GM18867 (cell line): ENCODE data around the gene TTLL10.
"Not testable (repeated sequence)": the region's sequence is repeated elsewhere in the genome, so short reads cannot be mapped to it uniquely, and the experiment has no call there.

Source experiments
- ATAC-seq: cut with Tn5 transposase; IDR thresholded peaks from one replicate; pipeline ENCODE4 v1.9.1; 2021; ENCODE audit warnings: mild to moderate bottlenecking, moderate library complexity; ENCODE audit not compliant: unreplicated experiment

The TTLL10 gene

GRCh38 chr1:1170215-1171091 is 3.2 kb upstream of the TTLL10 start:
- ATAC-seq = no peak

GRCh38 chr1:1171161-1171545 is 2.5 kb upstream of the TTLL10 start:
- no peak for ATAC-seq

- ATAC-seq = no peak
These were observed 1.9 kb upstream of the TTLL10 start for GRCh38 chr1:1171546-1172340.

GRCh38 chr1:1173061-1173792 is 453 bp upstream of the TTLL10 start:
- ATAC-seq = no peak

- no peak for ATAC-seq
These were observed 1.8 kb downstream of the TTLL10 start for GRCh38 chr1:1175221-1176062.

- ATAC-seq = not testable (repeated sequence)
These were observed 2.5 kb downstream of the TTLL10 start for GRCh38 chr1:1176063-1176761.

- ATAC-seq = no peak
These were observed 3.3 kb downstream of the TTLL10 start for GRCh38 chr1:1176931-1177330.

GRCh38 chr1:1177452-1178206 is 3.9 kb downstream of the TTLL10 start:
- no peak for ATAC-seq

- no peak for ATAC-seq
These were observed 5.2 kb downstream of the TTLL10 start for GRCh38 chr1:1178794-1179331.

GRCh38 chr1:1179346-1179982 is 5.8 kb downstream of the TTLL10 start:
- ATAC-seq = no peak

- no peak for ATAC-seq
These were observed 6.5 kb downstream of the TTLL10 start for GRCh38 chr1:1179983-1180861.

- no peak for ATAC-seq
These were observed 7.7 kb downstream of the TTLL10 start for GRCh38 chr1:1181129-1181937.

GRCh38 chr1:1181938-1182410 is 8.3 kb downstream of the TTLL10 start:
- ATAC-seq = no peak

- ATAC-seq = no peak
These were observed 9.0 kb downstream of the TTLL10 start for GRCh38 chr1:1182491-1183220.

GRCh38 chr1:1183221-1183747 is 9.6 kb downstream of the TTLL10 start:
- ATAC-seq = no peak
